SKM-1 treated with dmso at 0.1 percent for 144 hours (cell line): ENCODE measurements around the gene PLB1.
"Not testable (repeated sequence)": the region's sequence is repeated elsewhere in the genome, so short reads cannot be mapped to it uniquely, and the experiment has no call there.

ENCODE experiments used
- DNase-seq: peaks from one replicate; lab custom pipeline; 2025; ENCODE audit not compliant: unreplicated experiment; lab: John Stamatoyannopoulos, UW

PLB1 gene

GRCh38 chr2:28533044-28533680 lies 37.3 kb downstream of the PLB1 start:
- no peak for DNase-seq

DNA sequence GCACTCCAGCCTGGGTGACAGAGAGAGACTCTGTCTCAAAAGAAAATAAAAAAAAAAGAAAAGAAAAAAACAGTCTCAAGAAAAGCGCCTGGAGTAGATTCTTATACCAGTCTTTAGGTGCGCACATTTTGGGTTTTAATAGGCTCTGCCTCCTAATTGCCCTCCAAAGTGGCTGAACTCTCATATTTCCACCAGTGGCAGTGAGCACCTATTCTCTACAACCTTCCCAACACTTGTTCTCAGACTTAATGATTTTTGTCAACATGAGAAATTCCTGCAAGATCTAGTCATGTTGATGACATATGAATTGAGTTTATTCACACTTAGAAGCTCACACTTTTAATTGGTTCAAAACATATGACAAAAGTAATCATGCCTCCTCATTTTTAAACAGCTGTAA lies 39.0 kb downstream of the PLB1 start:
- DNase-seq: no peak

DNA sequence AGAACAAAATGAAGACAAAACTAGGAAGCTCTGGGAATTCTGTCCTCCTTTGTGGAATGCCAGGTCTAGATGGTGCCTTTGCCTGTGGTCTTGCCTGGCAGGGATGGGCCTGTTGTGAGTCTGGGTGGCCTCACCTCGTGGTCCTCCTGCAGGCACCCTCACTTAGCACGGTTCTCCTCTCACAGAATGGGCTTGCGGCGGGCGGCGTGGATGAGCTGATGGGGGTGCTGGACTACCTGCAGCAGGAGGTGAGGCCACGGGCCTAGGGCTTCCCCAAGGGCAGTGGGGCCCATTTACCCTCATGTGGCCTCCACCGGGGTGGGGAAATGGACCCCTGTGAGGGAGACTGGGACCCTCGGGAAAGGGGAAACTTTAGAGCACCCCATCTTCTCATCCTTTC lies 42.3 kb downstream of the PLB1 start:
- DNase-seq: no peak

DNA sequence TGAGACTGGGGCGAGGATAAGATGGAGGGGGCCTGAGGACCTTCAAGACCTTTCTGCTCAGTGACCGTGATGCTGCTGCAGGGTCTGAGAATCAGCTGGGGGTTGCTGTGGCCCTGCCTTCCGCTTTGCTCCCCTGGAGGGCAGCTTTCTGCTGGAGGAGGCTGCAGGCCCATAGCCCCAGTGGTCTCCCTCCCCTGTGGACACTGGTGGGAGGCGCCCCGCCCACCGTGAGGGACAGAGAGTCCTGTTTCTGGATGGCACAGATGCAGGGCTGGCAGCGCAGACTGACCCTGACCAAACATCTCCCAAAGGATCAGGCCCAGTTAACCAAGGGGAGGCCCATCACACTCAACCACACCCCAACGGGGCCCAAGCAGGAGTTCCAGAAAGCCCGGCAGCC lies 42.8 kb downstream of the PLB1 start:
- no peak for DNase-seq

GRCh38 chr2:28539118-28539541 lies 43.3 kb downstream of the PLB1 start:
- DNase-seq: no peak

- DNase-seq: no peak
Observed at GRCh38 chr2:28543316-28544035, 47.6 kb downstream of the PLB1 start.

DNA sequence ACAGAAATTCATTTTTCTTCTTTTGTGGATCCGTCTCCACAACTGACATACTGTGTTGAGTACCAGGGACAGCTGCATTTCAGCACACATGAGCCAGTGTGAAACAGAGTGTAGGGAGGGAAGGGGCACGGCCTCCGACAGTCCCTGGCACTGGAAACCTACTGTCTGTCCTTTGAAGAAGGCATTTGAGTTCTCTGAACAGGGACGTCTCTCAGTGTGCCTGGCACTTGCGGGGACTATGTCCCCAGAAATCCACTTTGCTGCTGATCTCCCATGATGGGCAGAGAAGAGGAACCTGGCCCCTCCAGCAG lies 48.1 kb downstream of the PLB1 start:
- DNase-seq: no peak

GRCh38 chr2:28544405-28544921 lies 48.6 kb downstream of the PLB1 start:
- no peak for DNase-seq

- peak; percentile 14 for DNase-seq
Observed at GRCh38 chr2:28544922-28545589, 49.2 kb downstream of the PLB1 start.

DNA sequence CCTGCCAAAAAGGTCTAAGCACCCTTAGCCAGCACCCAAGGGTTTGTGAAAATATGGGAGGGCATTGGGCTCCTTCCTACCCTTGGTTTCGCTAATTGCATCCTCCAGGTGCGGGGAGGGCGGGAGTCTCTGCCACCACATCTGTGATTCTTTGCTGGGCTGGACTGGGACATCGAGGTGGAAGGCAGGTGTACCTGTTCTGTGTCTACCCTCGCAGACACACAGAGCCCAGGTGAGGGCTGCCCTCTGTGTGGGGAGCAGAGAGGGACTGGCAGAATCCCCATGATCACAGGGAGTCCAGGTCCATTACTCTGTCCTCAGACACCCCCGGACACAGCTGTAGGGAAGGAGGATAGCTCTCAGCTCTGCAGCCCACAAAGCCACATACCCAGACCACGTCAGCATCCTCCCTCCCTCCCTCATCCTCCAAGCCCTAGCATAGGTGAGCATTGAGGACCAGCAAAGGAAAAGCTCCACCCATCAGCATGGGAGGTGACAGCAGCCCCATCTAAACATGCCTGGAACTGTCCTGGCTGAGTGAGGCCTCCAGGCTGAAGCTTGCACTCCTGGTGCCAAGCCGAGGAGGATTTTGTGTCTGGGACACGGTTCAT lies 49.8 kb downstream of the PLB1 start:
- DNase-seq: no peak

DNA sequence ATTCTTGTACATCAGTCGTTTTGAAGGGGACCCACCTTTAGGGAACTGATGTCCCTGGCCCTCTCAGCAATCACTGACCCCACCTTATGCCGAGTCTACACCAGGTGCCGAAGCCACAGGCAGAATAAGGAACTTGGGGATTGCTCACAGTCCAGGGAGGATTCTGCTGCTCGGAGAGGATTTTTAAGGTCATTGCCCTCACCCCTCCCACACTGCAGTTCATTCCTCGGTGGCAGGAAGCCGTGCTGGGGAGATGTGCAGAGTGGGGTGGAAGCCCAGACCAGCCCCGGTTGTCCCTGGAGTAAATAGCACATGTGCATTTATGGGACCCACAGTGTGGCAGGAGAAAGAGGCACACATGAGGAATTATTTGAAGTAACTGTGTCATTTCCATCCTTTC lies 50.4 kb downstream of the PLB1 start:
- peak; percentile 51 for DNase-seq

GRCh38 chr2:28547223-28547860 lies 51.5 kb downstream of the PLB1 start:
- no peak for DNase-seq

DNA sequence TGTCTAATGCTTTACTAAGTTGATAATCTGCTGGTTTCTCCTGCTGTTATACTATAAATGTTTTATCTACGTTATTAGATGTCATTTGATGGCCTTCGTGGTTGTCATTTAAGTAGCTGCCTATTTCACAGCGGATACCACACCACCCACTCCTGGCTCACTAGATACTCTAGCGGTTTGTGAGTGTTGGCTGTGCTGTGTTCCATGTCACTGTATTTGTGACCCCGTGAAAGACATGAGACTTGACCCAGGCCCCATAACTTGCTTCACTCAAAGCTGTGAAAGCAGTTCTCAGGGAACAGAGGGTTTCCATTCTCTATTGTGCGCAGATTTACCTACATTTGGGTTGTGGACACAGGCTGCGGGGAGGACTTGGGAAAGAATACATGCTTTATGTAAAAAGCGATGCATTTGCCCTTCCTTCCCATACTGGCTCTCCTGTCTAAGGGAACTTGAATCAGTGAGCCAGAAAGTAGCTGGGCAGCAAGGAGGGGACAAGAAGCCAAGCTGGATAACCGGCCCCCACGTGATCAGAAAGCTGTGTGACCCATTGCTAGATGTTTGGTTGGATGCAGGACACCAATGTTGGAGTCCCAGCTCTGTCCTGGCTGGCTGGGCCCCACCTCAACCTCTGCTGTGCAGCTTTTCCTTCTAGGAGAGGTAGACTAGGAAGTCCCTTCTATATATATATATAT lies 52.2 kb downstream of the PLB1 start:
- no peak for DNase-seq

DNA sequence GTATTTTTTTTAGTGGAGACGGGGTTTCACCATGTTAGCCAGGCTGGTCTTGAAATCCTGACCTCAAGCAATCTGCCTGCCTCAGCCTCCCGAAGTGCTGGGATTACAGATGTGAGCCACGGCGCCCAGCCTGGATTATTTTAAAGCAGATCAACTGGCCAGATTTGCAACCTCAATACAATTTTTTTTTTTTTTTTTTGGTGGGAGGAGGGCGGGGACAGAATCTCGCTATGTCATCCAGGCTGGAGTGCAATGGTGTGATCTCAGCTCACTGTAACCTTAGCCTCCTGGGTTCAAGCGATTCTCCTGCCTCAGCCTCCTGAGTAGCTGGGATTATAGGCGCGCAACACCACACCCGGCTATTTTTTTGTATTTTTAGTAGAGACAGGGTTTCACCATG lies 54.5 kb downstream of the PLB1 start:
- not testable (repeated sequence) for DNase-seq

- DNase-seq: no peak
Observed at GRCh38 chr2:28552045-28552823, 56.4 kb downstream of the PLB1 start.

- no peak for DNase-seq
Observed at GRCh38 chr2:28556303-28556702, 60.4 kb downstream of the PLB1 start.

GRCh38 chr2:28557389-28558131 lies 61.7 kb downstream of the PLB1 start:
- no peak for DNase-seq

GRCh38 chr2:28558158-28558820 lies 62.4 kb downstream of the PLB1 start:
- DNase-seq: no peak

DNA sequence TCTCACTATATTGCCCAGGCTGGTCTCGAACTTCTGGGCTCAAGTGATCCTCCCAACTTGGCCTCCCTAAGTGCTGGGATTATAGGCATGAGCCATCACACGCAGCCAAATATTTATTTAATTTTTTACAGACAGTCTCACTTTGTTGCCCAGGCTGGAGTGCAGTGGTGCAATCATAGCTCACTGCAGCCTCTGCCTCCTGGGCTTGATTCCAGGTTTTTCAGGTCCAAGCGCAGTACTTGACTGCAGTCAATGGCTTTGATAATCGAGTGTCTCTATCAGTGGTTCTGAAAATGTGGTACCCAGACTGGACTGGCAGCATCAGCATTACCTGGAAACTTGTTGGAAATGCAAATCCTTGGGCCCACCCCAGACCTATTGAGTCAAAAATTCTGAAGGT lies 63.1 kb downstream of the PLB1 start:
- DNase-seq: no peak
